G401.6 (cell line): Measurements from ENCODE around the gene HS3ST3A1.

ENCODE experiments used
- FAIRE-seq: peaks from 2 replicates; lab custom pipeline; 2012; peaks lifted over from hg19 to GRCh38; lab: Jason Lieb, UNC

Gene HS3ST3A1

DNA sequence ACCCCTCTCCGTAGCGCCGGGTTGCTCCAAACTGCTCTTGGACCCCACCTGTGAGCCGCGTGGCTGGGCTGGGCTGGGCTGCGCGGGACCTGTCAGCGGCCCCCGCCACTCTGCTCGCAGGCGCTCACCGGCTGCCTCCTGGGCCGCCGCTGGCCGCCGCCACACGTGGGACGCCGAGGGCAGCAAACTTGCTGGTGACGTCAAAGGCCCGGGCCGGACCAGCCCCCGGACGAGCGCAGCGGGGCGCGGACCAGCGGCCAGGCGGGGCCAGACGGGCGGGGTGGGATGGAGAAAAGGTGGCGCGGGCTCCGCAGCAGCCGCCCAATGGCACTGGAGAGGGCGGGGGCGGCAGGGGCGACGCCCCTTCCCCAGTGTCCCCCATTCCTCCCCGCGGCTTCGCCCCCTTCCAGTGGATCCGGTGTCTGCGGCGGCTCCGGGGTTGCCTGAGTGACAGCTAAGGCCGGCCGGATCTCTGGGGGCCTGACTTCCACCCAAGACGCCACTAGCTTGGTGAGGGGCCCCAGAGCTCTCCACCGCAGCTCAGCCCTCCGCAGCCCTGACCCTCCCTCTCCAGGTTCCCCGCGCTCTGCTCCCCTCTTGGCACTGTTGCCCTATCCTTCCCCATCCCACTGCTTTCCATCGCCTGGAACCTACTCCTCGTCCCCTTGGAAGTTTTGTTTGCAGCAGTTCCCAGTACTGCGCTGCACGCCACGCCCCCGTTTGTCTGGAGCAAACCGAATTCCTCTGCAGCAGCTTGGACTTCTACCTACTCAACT is at the start of gene HS3ST3A1:
Gene HS3ST3A1, minus strand, starts transcription at position 154 of the 776 bp plus-strand sequence. CDS start 800 bp downstream, outside the sequence.
- FAIRE-seq, result no peak

DNA sequence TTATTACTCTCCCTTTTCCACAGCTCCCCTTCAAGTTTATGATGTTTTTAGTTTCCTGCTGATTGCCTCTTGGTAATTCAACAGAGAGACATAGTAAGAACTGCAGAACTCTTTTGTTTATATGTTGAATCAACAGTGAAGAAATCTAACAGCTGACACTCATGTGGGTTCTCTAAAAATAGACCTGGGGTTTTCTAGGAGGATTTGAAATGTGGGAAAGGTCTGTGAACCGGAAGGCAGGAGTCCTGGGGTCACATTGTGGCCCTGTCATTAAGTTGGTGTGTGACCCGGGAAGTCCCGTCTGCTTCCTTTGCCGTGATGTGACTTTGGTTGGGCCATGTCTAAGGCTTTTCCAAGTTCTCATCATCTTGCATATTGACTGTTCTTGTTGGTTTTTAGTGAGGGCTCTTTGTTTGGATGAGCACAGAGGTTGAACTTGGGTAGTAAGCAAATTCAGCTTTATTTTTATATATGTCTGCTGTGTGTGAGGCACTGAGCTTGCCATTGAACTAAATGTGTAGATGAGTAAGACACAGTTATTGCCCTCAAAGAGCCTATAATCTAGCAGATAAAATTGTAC is 48.5 kb upstream of the HS3ST3A1 start:
- FAIRE-seq, result no peak

DNA sequence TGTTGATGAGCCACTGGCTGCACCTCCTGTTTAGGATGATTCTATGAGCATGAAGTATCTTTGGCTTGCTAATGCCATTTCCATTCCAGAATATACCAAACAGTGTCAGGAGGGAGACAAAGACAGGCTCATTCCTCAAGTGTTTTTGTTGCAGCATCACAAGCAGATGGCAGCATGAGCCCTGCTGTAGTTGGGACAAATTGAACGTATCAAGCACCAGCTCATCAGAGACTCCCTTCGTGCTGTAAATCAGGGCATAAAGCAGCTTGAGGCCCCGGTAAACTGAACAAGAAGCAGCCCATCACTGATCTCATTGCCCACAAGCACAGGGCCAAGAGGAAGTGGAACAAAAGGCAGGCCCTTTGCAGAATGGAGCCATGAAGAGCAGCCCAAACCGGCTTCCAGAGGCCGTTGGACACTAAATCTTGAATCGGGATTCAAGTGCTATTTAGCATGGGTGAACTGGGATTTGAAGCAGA is 45.9 kb upstream of the HS3ST3A1 start:
- no peak for FAIRE-seq

DNA sequence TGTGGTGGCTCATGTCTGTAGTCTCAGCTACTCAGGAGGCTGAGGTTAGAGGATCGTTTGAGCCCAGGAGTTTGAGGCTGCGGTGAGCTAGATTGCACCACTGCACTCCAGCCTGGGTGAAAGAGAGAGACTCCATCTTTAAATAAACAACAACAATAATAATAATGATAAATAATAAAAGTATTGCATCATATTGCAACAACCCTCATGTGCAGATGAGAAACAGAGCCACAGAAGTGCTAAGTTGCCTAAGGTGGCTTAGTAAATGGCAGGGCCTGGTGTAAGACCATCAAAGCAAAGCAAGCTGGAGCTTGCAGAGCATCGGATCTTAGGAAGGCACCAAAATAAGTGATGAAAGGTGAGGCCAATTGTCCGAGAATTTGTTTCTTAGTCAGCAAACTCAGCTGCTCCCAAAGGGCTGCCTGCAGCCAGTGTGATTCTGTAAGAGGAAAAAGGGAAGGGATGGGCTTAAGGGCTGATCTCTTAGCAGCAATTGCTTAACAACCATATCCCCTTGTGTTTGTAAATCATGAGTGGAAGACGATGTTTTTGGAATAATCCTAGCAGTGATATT is 45.3 kb upstream of the HS3ST3A1 start:
- FAIRE-seq, result no peak

DNA sequence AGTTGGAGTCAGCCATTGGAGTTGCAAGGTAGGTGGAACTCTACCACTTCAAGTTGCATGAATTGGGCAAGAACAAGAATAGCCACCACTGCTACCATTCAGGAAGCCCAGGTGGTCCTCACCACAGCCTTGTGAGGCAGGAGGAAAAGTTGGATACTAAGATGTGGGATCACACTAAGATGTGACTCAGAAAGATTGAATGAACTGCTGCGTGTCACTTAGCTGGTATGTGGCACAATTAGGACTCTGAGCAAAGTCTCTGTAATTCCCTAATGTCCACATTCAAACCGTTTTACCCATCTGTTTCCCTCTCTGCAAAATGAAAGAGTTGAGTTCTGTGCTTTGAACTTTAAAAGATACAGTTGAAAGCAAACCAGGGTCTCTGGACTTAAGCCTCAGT is 44.7 kb upstream of the HS3ST3A1 start:
- no peak for FAIRE-seq

DNA sequence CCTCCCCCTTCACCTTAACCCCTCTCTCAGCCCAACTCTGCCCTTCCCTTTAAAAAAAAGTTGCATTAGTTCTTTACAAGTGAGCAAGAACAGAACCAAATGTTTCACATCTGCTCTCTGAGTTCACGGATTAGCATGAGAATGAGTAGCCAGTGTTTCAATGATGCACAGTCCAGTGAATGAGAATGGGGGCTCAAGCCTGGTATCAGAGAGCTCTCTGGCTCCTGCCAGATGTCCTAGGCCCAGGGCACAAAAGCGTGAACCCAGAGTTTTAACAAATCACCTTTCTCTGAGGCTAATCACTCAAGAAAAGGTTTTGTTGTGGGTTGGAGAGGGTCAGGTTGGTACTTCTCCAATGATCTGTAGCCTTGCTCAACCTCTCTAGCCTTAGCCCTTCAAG is 41.5 kb upstream of the HS3ST3A1 start:
- FAIRE-seq, result no peak

DNA sequence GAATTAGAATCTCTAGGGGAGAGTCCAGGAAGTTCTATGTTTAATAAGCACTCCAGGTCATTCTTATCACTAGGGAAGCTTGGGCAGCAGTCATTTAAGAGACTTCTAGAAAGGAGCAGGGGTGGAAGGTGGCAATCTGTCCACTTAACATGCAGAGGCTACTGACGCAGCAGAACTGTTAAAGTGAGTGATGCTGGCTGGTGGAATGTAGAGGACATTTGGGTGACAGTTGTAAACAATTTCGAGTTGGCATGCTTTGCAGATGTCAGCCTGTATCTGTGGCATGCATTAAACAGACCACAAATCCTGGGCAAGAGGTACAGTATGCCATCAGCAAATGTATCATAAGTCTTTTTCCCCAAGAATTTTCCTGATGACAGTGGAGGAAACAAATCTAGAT is 40.5 kb upstream of the HS3ST3A1 start:
- no peak for FAIRE-seq

DNA sequence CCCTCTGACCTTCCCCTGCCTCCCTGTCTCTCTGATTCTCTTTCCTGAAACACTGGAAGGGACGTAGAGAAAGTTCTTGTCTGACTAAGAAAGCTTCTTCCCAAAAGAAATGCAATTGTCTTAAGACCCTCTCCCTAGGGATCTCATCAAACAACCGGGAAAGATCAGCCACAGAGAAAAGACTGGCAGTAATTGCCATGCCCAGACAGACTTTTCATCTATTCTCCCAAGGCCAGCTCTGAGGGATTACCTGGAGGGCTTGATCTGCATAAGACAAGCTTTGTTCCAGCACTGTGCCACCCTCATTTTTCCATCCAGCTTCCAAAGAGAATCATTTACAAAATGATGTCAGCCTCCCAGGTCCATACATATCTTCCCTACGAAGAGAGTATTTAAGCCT is 38.8 kb upstream of the HS3ST3A1 start:
- FAIRE-seq, result no peak

DNA sequence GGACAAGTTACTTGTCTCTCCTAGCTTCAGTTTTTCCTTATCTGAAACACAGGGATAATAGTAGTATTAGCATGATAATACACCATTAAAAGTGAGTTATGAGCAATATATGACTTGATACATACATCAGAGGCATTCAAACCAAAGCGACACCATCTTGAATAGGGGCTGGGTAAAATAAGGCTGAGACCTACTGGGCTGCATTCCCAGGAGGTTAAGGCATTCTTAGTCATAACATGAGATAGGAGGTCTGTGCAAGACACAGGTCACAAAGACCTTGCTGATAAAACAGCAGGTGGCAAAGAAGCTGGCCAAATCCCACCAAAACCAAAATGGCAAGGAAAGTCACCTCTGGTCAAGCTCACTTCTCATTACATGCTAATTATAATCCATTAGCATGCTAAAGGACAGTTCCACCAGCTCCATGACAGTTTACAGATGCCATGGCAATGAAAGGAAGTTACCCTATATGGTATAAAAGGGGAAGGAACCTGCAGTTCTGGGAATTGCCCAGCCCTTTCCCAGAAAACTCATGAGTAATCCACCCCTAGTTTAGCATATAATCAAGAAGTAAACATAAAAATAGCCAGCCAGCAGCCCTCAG is 37.2 kb upstream of the HS3ST3A1 start:
- no peak for FAIRE-seq

DNA sequence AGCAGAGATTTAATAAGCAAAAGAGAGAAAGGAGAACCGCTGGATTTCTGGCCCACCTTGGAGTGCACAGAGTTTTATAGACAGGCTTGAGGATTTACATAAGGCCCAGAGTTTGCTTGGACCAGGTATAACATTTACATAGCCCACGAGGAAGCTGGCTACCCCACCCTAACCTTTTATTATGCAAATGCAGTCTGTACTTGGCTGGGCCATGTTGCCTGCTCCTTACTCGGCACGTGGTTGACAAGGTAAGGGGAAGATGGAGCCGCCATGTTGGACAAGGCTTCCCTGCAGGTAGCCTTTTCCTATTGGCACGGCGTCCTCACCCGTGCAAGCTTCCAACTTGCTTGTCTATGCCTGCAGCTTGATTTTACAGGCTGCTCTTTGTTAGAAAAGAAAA is 35.2 kb upstream of the HS3ST3A1 start:
- FAIRE-seq, result no peak

DNA sequence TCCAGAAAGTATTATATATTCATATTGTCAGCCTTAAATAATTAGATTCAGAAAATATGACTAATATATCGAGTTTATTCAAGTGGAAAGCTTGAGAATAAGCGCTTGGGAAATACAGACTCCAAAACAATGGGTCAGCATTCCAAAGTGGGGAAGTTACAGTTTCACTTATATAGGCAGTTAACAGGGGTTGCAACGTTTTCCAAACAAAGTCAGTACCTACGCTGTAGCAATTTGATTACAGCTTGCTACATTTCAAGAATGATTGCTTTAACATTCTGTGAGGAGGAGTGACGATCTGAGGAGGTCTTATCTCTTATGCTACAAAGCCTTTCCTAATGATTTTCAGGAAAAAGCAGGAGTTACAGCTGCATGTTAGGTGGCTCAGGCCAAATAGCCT is 34.2 kb upstream of the HS3ST3A1 start:
- no peak for FAIRE-seq

DNA sequence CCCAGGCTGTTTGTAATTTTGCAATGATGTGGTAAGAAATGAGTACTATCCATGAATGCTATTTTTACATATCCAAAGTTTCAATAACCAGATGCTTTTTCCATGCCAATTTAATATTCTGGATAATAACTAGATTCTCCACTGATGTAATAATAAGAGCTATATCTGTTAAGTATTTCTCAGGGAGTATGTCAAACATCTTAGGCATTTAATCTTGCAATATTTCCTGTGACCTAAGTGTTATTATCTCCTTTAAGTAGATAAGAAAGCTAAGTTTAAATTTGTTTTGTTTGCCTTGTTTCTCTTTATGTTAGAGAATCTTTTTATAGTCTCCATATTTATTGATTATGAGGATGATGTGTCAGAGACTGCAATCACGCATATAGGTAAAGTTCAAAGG is 32.3 kb upstream of the HS3ST3A1 start:
- FAIRE-seq, result no peak

DNA sequence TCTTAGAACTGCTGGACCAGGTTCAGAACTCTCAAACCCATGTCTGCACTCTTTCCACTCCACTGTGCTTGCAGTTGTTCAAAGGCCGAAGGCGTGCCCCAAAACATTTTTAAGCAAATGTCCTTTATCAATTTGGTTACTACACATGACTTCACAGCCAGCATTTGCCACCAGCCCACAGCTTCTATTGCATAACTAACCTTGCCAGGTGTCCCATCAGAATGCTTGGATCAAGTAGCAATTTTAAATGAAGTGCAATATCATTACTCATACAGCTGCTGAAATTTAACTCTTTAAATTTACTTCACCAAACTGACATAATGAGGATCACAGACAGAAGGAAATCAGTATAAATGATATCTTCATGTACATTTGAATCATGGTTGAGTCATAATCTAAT is 29.8 kb upstream of the HS3ST3A1 start:
- FAIRE-seq, result no peak

DNA sequence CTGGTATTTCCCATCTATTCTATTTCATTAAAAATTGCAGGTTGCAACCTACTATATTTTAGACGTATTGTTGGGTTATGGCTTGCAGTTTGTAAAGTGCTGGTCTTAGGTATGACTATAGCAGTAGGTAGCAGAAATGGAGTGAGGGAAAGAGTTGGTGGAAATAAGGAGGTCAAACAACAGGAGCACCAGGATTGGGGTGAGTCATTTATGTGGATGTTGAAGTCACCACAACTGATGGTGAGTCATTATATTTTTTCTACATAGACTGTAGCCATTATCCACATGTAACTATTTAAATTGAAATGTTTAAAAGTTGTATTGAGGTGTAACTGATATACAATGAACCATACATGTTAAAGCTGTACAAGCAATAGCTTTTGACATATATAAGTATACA is 25.0 kb upstream of the HS3ST3A1 start:
- FAIRE-seq, result no peak

DNA sequence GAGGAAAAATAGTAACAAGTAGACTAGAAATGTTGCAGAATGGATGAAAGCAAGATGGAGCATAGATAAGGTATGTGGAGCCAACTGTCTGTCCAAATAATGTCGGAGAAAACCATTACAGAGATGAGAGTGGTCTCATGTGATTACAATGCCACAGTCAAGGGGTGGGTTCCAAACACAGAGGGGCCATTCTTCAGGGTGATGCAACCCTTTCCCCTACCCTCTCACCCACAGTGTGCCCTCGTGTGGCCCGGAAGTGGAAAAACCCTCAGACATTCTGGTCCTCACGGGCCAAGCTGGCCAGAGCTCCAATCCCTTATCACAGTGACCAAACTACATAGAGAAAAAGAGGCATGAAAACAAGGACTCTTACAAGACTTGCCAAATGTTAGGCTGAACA is 17.7 kb upstream of the HS3ST3A1 start:
- FAIRE-seq, result no peak

DNA sequence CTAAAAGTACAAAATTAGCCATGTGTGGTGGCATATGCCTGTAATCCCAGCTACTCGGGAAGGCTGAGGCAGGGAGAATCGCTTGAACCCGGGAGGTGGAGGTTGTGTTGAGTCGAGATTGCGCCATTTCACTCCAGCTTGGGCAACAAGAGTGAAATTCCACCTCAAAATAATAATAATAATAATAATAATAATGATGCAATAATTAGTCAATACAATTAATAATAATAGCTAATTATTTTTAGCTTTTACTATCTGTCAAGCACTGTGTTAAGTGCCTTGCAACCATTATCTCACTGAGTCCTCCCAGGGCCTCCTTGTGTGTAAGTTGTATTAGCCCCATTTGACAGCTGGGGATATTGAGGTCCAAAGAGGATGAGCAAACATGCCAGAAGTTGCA is 14.3 kb upstream of the HS3ST3A1 start:
- no peak for FAIRE-seq

DNA sequence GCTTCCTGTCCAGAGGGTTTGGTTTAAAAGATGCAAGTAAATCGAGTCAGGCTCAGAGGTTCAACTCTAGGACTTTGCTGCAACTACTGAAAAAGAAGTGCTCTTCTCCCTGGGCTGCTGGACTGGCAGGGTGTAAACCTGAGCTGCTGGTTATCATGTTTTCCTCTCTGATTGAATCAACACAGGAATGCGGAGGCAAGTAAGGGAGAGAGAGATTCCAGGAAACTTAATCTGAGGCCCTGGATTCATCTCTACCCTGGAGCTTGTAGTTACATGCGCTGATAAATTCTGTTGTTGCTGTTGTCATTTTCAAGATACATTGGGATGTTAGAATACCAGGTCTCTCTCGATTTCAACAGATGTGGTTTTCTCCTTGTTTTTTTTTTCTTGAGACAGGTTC is 8.2 kb upstream of the HS3ST3A1 start:
- FAIRE-seq, result no peak

DNA sequence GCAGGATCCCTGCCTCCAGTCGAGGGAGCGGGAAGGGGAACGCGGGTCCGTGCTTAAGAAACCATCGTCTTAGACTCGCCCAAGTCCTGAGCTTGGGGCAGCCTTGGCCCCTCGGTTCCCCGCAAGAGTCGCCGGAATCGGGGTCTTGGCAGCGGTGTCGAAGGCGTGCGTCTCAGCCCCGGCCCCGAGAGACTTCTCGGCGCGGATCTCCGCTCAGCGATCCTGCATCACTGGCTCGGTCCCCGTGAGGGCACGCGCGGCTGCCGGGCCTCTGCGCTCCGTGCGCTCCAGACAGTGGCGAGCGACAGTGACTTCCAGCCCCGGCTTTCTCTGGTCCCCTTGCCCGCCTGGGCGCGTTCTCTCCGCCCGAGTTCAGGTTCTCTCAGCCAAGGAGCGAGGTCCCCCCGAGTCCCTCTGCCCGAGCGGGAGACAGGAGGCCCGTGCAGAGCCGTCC is 380 bp downstream of the HS3ST3A1 start:
- no peak for FAIRE-seq

DNA sequence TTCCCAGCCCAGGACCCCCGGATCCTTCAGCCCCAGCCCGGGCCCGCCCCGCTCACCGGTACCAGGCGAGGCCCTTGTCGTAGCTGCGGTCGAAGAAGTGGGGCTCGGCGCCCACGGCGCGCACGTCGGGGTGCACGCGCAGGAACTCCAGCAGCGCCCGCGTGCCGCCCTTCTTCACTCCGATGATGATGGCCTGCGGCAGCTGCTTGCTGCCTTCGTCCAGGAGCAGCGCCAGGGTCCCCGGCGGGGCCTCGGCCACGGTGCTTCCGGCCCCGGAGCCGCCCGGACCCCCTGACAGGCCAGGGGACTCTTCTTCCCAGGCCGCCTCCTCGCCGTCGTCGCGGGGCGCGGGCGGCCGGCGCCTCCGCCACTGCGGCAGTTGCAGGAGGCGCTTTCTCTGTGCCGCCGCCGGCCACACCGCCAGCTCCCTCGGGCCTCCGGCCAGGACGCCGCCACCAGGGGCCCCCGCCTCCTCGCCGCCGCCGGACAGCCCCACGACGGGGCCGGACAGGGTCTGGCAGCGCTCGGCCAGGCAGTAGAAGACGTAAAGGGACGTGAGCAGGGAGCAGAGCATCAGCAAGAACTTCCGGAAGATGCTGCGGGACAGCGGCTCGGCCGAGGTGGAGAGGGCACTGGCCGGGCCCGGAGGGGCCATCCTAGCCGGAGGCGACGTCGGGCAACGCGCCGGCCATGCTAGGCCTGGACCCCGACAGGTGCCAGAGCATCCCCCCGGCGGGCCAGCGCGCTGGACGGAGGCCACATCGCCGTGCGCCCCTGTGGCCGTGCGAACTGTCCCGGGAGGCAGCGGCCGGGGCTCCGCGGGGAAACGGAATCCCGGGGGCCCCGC is 1.0 kb downstream of the HS3ST3A1 start:
- no peak for FAIRE-seq

DNA sequence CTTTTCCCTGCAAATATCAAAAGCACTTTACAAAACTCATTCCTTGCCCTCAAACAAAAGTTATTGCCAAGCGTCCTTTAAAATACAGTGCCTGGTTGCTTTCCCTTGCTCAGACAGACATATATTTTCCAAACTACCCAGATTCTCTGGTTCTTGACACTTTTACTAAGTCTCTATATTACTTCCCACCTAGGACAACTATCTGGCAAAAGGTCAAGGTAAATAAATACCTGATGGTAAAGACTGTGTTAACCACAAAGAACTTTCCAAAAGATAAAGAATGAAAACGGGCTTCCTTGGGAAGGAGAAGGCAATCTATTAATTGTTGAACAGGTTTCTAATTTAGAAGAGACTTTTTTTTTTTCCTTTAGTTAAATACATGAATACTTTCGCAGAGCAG is 1.9 kb downstream of the HS3ST3A1 start:
- no peak for FAIRE-seq

DNA sequence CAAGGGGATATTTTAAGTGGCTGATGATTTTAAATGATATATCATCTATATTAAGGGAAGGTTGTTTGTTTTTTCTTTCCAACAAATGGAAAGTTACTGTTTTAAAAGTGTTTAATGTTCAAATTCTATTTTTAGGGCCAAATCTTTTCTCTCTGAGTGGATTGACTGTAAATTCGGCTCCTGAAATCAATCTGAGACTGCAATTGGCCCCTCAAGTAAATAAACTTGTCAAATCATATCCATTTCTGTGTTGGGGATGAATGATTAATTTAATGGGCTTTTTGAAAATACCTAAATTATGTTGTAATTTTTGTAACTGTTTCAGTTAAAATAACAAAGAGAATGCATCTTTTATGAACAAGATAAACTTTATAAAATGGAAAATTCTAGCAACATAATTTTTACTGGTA is 2.6 kb downstream of the HS3ST3A1 start:
- FAIRE-seq, result no peak
